SK-N-DZ (cell line): ENCODE results near the gene UMOD.
"Not testable (repeated sequence)": the region's sequence is repeated elsewhere in the genome, so short reads cannot be mapped to it uniquely, and the experiment has no call there.

Source experiments
- DNase-seq: peaks from one replicate; pipeline ENCODE4 v3.0.0-alpha.2; 2015; ENCODE audit warnings: low spot score

Gene UMOD

GRCh38 chr16:20321671-20322070 lies 30.8 kb downstream of the UMOD start:
- DNase-seq: no peak

GRCh38 chr16:20321051-20321450 lies 31.5 kb downstream of the UMOD start:
- DNase-seq: not testable (repeated sequence)

- DNase-seq: no peak
Observed at GRCh38 chr16:20320592-20320991, 31.9 kb downstream of the UMOD start.

- no peak for DNase-seq
Observed at GRCh38 chr16:20320178-20320577, 32.3 kb downstream of the UMOD start.

- no peak for DNase-seq
Observed at GRCh38 chr16:20319406-20319805, 33.1 kb downstream of the UMOD start.

GRCh38 chr16:20318437-20318836 lies 34.1 kb downstream of the UMOD start:
- DNase-seq: no peak

- DNase-seq: no peak
Observed at GRCh38 chr16:20318006-20318405, 34.5 kb downstream of the UMOD start.

- no peak for DNase-seq
Observed at GRCh38 chr16:20317117-20317516, 35.4 kb downstream of the UMOD start.

GRCh38 chr16:20316715-20317114 lies 35.8 kb downstream of the UMOD start:
- DNase-seq: no peak

- DNase-seq: no peak
Observed at GRCh38 chr16:20315764-20316163, 36.8 kb downstream of the UMOD start.

GRCh38 chr16:20314575-20314974 lies 37.9 kb downstream of the UMOD start:
- no peak for DNase-seq

- DNase-seq: no peak
Observed at GRCh38 chr16:20313741-20314140, 38.8 kb downstream of the UMOD start.

- not testable (repeated sequence) for DNase-seq
Observed at GRCh38 chr16:20312536-20313095, 39.9 kb downstream of the UMOD start.

GRCh38 chr16:20311548-20311947 lies 41.0 kb downstream of the UMOD start:
- DNase-seq: no peak

GRCh38 chr16:20310421-20311395 lies 41.8 kb downstream of the UMOD start:
- DNase-seq: no peak

GRCh38 chr16:20309786-20310185 lies 42.7 kb downstream of the UMOD start:
- DNase-seq: no peak

- no peak for DNase-seq
Observed at GRCh38 chr16:20308801-20309590, 43.5 kb downstream of the UMOD start.

- no peak for DNase-seq
Observed at GRCh38 chr16:20308266-20308665, 44.2 kb downstream of the UMOD start.

GRCh38 chr16:20307791-20308190 lies 44.7 kb downstream of the UMOD start:
- no peak for DNase-seq

- no peak for DNase-seq
Observed at GRCh38 chr16:20307240-20307671, 45.3 kb downstream of the UMOD start.

GRCh38 chr16:20306401-20306800 lies 46.1 kb downstream of the UMOD start:
- DNase-seq: no peak

- no peak for DNase-seq
Observed at GRCh38 chr16:20303012-20303411, 49.5 kb downstream of the UMOD start.
